Testis (tissue), 3 donors: ENCODE data around the gene HCK. TPM values are rescaled to one million over a fixed set of nuclear protein-coding genes. Genes with fewer than 3 reads are reported as not detected.

Source experiments
- DNase-seq: peaks from one replicate; pipeline ENCODE4 v3.0.0-alpha.2; 2019
- H3K27ac ChIP-seq, 2 donors: fragments of 200-600 bp; sonication (generic); one replicate each; pipeline ENCODE4 v1.5.1; 2019
- H3K27me3 ChIP-seq: fragments of 200-600 bp; sonication (generic); one replicate; pipeline ENCODE4 v1.5.1; 2019
- H3K36me3 ChIP-seq: fragments of 200-600 bp; sonication (generic); one replicate; pipeline ENCODE4 v1.5.1; 2017; ENCODE audit warnings: low read depth; ENCODE audit errors: missing control alignments
- H3K4me1 ChIP-seq: fragments of 200-600 bp; sonication (generic); one replicate; pipeline ENCODE4 v1.5.1; 2019
- H3K4me3 ChIP-seq, 2 donors: fragments of 200-600 bp; sonication (generic); one replicate each; pipeline ENCODE4 v1.5.1; 2017 to 2019
- H3K9me3 ChIP-seq: fragments of 200-600 bp; sonication (generic); one replicate; pipeline ENCODE4 v1.5.1; 2017
- CTCF ChIP-seq, 3 experiments: fragments of 450-650 bp in 2 of 3; fragments of 200-600 bp in 1 of 3; sonication (generic) in 1 of 3; IDR thresholded peaks; one replicate each; pipeline ENCODE4 v1.5.1; 2016 to 2019; ENCODE audit warnings: antibody characterized with exemption in 3 of 3, mild to moderate bottlenecking in 2 of 3, moderate library complexity in 1 of 3
- POLR2A ChIP-seq: fragments of 450-650 bp; IDR thresholded peaks from one replicate; pipeline ENCODE4 v1.6.1; 2017; ENCODE audit warnings: antibody characterized with exemption, mild to moderate bottlenecking, moderate library complexity
- WGBS, 2 donors: methylation state at CpG; one replicate each; pipeline ENCODE4 v1.1.5; 2018; 5-methylcytosine and 5-hydroxymethylcytosine counted together
- intact Hi-C: fragments of 100-400 bp; cut with DNase I; formaldehyde crosslinking; loops from one replicate; pipeline ENCODE4 v1.15.1; 2023; ENCODE audit warnings: low total_unique reads
- polyA plus RNA-seq: library from polyadenylated mRNA; stranded (reverse); fragments of 350-450 nt; fragmentation: Illumina TruSeq; extraction: RNeasy Lipid Tissue Mini Kit (QIAGEN cat#74804); gene quantifications from one replicate; pipeline ENCODE4 v1.2.3, GENCODE V29; 2014; ENCODE audit warnings: low read depth, low replicate concordance; ENCODE audit not compliant: insufficient read depth
- total RNA-seq, 2 donors: library from RNA; depleted of rRNA; stranded (reverse); fragments of >200 nt; gene quantifications; one replicate each; pipeline ENCODE4 v1.2.3, GENCODE V29; 2016

HCK gene
- total and polyA plus RNA-seq, 3 donors from 2014 or later = 1.3 to 8.9 (median 4.5) TPM

GRCh38 chr20:32007787-32008616, 44.0 kb upstream of the HCK start:
- Histone ChIP-seq H3K27ac (no peak overlapping the region), H3K4me1 (no peaks in the 10 kb centered on the region), H3K4me3 (no peak overlapping the region), H3K27me3 (no peaks in the 10 kb centered on the region), H3K9me3 (no peaks in the 10 kb centered on the region), H3K36me3 (no peaks in the 10 kb centered on the region)
- WGBS, 2 donors = 47 to 49% methylated on average over 8 to 10 of the region's 10 CpGs
- TF ChIP-seq CTCF (IDR thresholded peaks at IDR 0.05) (no peak), POLR2A (no peak)
- intact Hi-C loops = no loop called here
- no peak for DNase-seq

DNA sequence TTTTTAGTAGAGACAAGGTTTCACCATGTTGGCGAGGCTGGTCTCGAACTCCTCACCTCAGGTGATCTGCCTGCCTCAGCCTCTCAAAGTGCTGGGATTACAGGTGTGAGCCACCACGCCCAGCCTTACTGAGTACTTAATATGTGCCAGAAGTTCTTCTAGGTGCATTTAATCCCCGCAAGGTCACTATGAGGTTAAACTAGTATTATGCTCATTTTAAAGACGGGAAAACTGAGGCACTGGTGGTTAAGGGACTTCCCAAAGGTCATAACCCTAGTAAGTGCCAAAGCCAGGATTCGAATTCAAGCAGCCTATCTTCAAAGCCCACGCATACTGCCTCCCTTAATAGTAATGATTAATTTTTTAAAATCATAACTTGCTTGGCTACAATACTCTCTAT, 42.5 kb upstream of the HCK start:
- Histone ChIP-seq H3K4me1 (no peaks in the 10 kb centered on the region), H3K27ac (no peak overlapping the region), H3K27me3 (no peaks in the 10 kb centered on the region), H3K36me3 (no peaks in the 10 kb centered on the region), H3K4me3 (no peak overlapping the region), H3K9me3 (no peaks in the 10 kb centered on the region)
- intact Hi-C loops = no loop called here
- DNase-seq = no peak
- no peak for TF ChIP-seq CTCF (IDR thresholded peaks at IDR 0.05)
- no peak for TF ChIP-seq POLR2A
- whole genome bisulfite sequencing, 2 donors = 82 to 91% methylated on average over 7 of the region's 7 CpGs

- no peak for TF ChIP-seq POLR2A
- no peak for TF ChIP-seq CTCF (IDR thresholded peaks at IDR 0.05)
- Histone ChIP-seq H3K27me3 (no peaks in the 10 kb centered on the region), H3K4me3 (no peak within 1 kb of the TSS), H3K36me3 (no peaks in the 10 kb centered on the region), H3K4me1 (no peaks in the 10 kb centered on the region), H3K9me3 (no peaks in the 10 kb centered on the region), H3K27ac (no peak within 1 kb of the TSS)
- 56 to 69% methylated on average over 2 of the region's 2 CpGs for WGBS, 2 donors
- no peak for DNase-seq
- intact Hi-C loops = no loop called here
Measured at GRCh38 chr20:32010101-32010500, 41.9 kb upstream of the HCK start, which contains the start of gene CCM2L. Gene CCM2L, plus strand, starts transcription at chr20:32010438. Its CDS starts 17 bp downstream, at chr20:32010455.

DNA sequence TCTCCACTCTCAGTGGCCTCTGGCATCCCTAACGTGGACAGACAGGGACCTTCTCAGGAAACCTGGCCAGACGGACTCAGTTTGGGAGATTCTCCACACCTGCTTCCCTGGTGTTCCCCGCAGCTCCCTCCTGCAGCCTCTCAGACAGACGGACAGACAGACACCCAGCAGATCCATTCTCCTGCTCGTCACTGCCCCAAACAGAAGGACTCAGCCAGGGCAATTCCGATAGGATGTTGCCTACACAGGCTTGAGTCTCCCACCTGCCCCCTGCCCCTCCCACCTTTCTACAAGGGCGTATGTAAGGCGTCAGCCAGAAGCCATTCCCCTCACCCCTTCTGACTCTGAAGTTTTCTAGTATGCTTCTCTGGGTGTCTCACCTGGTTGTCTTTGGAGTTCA, 41.4 kb upstream of the HCK start:
- Histone ChIP-seq H3K4me3 (no peak overlapping the region), H3K27me3 (no peaks in the 10 kb centered on the region), H3K36me3 (no peaks in the 10 kb centered on the region), H3K27ac (no peak overlapping the region), H3K4me1 (no peaks in the 10 kb centered on the region), H3K9me3 (no peaks in the 10 kb centered on the region)
- intact Hi-C loops = no loop called here
- WGBS, 2 donors = 57 to 61% methylated on average over 8 of the region's 8 CpGs
- TF ChIP-seq POLR2A = no peak
- TF ChIP-seq CTCF (IDR thresholded peaks at IDR 0.05) = no peak
- DNase-seq = no peak
